GM12892 (cell line): Measurements from ENCODE around the gene RASA3.

ENCODE experiments used
- DNase-seq: peaks from one replicate; pipeline ENCODE4 v3.0.0; 2011; ENCODE audit not compliant: insufficient read length
- FAIRE-seq: peaks from 2 replicates; lab custom pipeline; 2011; peaks lifted over from hg19 to GRCh38; lab: Jason Lieb, UNC
- POLR2A ChIP-seq: IDR thresholded peaks from 2 replicates; pipeline ENCODE4 v1.6.1; 2011; ENCODE audit warnings: low read depth, low read length, control low read depth
- POLR2AphosphoS5 ChIP-seq: IDR thresholded peaks from 2 replicates; pipeline ENCODE4 v1.6.1; 2011; ENCODE audit warnings: low read depth, low read length, control low read depth
- TAF1 ChIP-seq: IDR thresholded peaks from 2 replicates; pipeline ENCODE4 v1.6.1; 2011; ENCODE audit warnings: low read depth, mild to moderate bottlenecking, control low read depth, low read length, borderline replicate concordance

RASA3 gene

DNA sequence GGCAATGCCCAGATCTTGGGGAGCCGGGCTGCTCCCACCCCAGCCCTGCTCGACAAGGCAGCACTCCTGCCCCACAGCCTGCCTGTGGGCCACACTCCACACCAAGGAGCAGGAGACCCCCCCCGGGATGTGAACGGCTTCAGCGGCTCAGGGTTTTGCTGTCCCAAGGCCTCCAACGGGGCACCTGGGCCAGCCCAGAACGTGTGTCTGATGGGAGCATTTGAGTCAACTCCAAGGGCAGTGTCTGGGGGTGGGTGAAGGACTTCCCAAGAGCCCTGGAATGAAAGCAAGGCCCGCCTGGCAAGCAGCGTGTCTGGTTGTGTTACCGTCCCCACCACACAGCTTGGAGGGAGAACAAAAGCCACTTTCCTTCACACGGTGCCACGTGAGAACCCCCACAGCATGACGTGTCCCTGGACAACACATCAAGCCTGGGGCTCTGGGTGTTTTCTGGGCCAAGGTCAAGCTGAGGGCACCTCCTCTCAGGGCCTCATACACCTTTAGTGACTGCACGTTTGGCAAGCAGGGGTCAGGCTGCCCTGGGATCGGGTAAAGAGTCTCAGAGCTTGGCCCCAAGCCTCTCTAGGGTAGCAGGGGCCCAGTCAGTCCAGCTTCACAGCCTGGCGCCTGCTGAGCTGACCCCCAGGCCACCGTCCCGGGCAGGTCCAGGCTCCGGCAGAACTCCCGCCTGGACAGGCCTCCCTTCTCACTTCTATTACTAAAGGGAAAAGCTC lies 164.5 kb downstream of the RASA3 start:
- TF ChIP-seq TAF1: no peak
- TF ChIP-seq POLR2A: no peak
- TF ChIP-seq POLR2AphosphoS5: no peak
- no peak for FAIRE-seq
- no peak for DNase-seq

DNA sequence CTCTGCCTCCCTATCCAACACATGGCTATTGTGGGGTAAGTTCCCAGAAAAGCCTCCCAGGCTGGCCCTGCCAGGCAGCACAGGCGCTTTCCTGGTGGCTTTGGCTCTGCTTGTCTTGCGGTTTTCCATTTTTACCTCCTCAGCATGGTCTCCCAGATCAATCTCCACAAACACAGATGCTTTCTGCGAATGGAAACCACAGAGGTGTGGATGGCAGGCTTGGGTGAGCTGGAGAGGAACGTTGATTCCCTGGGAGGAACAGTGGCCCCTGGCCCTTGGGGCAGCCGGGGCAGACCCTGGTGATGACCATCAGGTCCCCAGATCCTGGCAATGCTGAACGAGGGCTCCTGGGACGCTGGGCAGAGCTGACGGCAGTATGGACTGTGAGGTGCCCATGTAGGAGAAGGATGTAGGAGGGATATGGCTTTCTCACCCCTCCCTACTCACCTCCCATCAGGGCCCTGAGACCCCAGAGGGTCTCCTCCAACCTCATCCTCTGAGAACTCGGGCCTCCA lies 165.2 kb downstream of the RASA3 start:
- DNase-seq (no peak), FAIRE-seq (no peak)
- TF ChIP-seq POLR2A: no peak
- TF ChIP-seq POLR2AphosphoS5: no peak
- no peak for TF ChIP-seq TAF1

DNA sequence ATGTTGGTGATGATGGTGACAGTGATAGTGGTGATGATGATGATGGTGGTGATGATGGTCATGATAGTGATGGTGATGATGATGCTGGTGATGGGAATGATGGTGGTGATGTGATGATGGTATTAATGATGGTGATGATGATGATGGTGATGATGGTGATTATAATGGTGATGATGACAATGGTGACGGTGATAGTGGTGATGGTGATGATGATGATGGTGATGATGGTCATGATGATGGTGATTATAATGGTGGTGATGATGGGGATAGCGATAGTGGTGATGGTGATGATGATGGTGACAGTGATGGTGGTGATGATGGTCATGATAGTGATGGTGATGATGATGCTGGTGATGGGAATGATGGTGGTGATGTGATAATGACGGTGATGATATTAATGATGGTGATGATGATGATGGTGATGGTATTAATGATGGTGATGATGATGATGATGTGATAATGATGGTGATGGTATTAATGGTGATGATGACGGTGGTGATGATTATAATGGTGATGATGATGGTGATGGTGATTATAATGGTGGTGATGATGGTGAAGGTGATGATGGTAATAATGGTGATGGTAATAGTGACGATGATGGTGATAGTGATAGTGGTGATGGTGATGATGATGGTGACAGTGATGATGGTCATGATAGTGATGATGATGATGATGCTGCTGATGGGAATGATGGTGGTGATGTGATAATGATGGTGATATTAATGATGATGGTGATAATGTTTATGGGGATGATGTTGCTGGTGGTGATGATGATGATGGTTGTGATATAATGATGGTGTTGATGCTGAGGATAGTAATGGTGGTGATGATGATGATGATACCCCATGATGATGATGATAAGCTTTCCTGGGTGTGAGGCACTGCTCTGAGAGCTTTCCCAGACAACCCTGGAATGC lies 166.2 kb downstream of the RASA3 start:
- FAIRE-seq (no peak), DNase-seq (no peak)
- TF ChIP-seq POLR2A: no peak
- TF ChIP-seq TAF1: no peak
- no peak for TF ChIP-seq POLR2AphosphoS5

GRCh38 chr13:113965383-113965874 lies 167.0 kb downstream of the RASA3 start:
- FAIRE-seq: no peak
- TF ChIP-seq POLR2AphosphoS5: no peak
- no peak for TF ChIP-seq TAF1
- no peak for TF ChIP-seq POLR2A
- no peak for DNase-seq

DNA sequence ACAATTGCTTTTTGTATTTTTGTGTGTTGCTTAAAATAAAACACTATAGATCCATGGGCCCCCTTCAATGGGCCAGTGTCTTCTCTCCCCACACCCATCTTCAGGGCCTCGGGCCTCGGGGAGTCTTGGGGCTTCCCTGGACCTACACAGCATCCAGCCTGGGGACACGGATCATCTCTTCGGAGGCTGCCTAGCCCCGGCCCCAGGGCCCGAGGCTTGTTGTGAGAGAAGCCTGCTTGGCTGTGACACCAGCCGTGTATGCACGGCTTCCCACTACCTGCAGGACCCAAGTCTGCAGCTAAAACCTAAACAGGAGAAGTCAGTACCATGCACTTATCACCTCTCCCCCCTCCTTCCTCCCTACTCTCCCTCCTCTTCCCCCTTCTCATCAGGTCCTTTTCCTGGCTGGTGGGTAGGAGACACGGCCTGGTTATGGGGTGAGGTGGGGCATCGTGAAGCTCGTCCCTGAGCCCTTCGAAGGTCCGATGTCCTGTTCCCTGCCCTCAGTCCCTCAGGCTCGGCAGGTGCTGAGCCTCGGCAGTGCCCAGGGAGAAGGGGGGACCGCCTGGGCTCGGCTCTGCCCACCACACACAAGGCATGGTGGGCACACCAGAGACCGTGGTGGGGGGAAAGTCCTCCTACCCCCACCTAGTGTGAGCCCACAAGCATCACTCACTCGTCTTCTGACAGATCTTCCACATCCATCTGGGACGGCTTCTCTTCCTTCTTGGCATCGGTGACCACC lies 168.0 kb downstream of the RASA3 start:
- FAIRE-seq: no peak
- TF ChIP-seq POLR2A: no peak
- no peak for TF ChIP-seq POLR2AphosphoS5
- no peak for TF ChIP-seq TAF1

DNA sequence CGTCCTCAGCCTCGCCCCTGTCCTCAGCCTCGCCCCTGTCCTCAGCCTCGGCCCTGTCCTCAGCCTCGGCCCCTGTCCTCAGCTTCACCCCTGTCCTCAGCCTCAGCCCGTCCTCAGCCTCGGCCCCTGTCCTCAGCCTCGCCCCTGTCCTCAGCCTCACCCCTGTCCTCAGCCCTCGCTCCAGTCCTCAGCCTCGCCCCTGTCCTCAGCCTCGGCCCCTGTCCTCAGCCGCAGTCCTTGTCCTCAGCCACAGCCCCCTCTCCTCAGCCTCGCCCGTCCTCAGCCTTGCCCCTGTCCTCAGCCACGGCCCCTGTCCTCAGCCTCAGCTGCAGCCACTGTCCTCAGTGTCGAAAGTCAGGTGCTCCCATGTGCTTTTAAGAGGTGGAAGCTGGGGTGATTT lies 169.0 kb downstream of the RASA3 start:
- TF ChIP-seq POLR2A: no peak
- no peak for TF ChIP-seq TAF1
- TF ChIP-seq POLR2AphosphoS5: no peak
- DNase-seq (no peak), FAIRE-seq (no peak)

More for the DNA sequence above, 168.0 kb downstream of the RASA3 start:
- no peak for DNase-seq

GRCh38 chr13:113962975-113963374 lies 169.4 kb downstream of the RASA3 start:
- FAIRE-seq (no peak), DNase-seq (no peak)
- TF ChIP-seq POLR2A (no peak), TAF1 (no peak), POLR2AphosphoS5 (no peak)

GRCh38 chr13:113962386-113962785 lies 170.0 kb downstream of the RASA3 start:
- DNase-seq: no peak
- TF ChIP-seq POLR2A (no peak), TAF1 (no peak), POLR2AphosphoS5 (no peak)
- no peak for FAIRE-seq

GRCh38 chr13:113960276-113960948 lies 172.0 kb downstream of the RASA3 start:
- no peak for FAIRE-seq
- DNase-seq: no peak
- no peak for TF ChIP-seq POLR2A
- no peak for TF ChIP-seq TAF1
- no peak for TF ChIP-seq POLR2AphosphoS5

DNA sequence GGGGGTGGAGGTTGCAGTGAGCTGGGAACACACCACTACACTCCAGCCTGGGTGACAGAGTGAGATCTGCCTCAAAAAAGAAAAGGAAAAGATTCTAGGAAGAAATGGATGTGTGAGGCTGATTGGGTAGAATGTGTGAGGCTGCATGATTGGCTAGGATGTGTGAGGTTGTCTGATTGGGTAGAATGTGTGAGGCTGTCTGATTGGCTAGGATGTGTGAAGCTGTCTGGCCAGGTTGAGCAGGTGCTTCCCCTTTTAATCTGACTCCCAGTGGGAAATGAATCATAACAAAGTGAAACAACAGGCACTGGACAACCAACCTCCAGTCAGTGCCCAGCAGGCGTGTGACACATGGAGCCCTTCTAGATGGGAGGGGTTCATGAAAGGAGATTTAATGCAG lies 173.2 kb downstream of the RASA3 start:
- FAIRE-seq (no peak), DNase-seq (no peak)
- TF ChIP-seq TAF1: no peak
- TF ChIP-seq POLR2A: no peak
- TF ChIP-seq POLR2AphosphoS5: no peak

GRCh38 chr13:113958373-113958772 lies 174.1 kb downstream of the RASA3 start:
- FAIRE-seq (no peak), DNase-seq (no peak)
- no peak for TF ChIP-seq POLR2AphosphoS5
- TF ChIP-seq POLR2A: no peak
- TF ChIP-seq TAF1: no peak
